Tibial nerve (tissue), 4 donors: ENCODE results near the gene ZMPSTE24.

Experiments used
- EP300 ChIP-seq, 2 donors: sonication (generic); formaldehyde crosslinking; IDR thresholded peaks; one replicate each; pipeline ENCODE4 v1.6.1; 2017; ENCODE audit warnings: antibody characterized with exemption in 2 of 2, mild to moderate bottlenecking in 1 of 2
- POLR2A ChIP-seq, 2 donors: fragments of 450-650 bp; IDR thresholded peaks; one replicate each; pipeline ENCODE4 v1.6.1; 2017; ENCODE audit warnings: antibody characterized with exemption in 2 of 2, mild to moderate bottlenecking in 2 of 2, moderate library complexity in 2 of 2
- TF ChIP-seq, protein P1 (sequence below), 5 experiments: fragments of 200-600 bp in 3 of 5; fragments of 450-650 bp in 2 of 5; sonication (generic) in 3 of 5; IDR thresholded peaks; one replicate each; pipeline ENCODE4 v1.5.1; 2016 to 2019; ENCODE audit warnings: antibody characterized with exemption in 5 of 5, mild to moderate bottlenecking in 3 of 5, moderate library complexity in 2 of 5

DNA sequence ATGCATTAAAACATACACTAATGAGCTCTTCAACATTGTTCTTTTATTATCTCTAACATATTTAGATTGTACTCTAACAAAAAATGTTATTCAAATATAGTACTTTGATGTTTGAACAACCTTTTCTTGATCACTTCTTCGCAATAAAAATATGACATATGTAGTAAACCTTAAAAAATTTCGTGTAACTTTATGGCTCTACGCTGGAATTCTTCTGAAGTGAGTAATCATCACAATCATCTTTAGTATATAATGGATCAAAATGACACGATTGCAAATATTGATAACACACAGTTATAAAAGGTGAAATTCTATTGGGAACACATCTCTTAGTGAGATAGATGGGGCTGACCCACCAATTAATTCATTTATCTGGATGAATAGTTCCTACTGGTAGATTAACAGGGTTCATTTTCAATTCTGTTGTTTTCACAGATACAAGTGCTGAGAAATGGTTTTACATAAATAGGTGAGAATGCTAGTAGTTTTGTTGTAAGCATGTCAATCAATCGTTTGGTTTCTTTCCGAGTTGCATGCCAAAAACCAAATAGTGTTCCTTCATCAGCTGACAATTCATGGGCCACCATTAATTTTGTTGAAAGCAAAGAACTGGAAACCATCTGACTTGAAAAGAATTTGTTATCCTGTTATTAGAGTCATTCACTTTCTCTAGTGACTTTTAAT, 1.5 kb upstream of the ZMPSTE24 start:
- TF ChIP-seq, protein P1, sequence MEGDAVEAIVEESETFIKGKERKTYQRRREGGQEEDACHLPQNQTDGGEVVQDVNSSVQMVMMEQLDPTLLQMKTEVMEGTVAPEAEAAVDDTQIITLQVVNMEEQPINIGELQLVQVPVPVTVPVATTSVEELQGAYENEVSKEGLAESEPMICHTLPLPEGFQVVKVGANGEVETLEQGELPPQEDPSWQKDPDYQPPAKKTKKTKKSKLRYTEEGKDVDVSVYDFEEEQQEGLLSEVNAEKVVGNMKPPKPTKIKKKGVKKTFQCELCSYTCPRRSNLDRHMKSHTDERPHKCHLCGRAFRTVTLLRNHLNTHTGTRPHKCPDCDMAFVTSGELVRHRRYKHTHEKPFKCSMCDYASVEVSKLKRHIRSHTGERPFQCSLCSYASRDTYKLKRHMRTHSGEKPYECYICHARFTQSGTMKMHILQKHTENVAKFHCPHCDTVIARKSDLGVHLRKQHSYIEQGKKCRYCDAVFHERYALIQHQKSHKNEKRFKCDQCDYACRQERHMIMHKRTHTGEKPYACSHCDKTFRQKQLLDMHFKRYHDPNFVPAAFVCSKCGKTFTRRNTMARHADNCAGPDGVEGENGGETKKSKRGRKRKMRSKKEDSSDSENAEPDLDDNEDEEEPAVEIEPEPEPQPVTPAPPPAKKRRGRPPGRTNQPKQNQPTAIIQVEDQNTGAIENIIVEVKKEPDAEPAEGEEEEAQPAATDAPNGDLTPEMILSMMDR (IDR thresholded peaks at IDR 0.05): no peak
- TF ChIP-seq POLR2A (IDR thresholded peaks at IDR 0.05) (no peak), EP300 (IDR thresholded peaks at IDR 0.05) (no peak)
